Measurements from ENCODE around the gene OBI1. TPM values are rescaled to one million over a fixed set of nuclear protein-coding genes. Genes with fewer than 3 reads are reported as not detected.
A peak's percentile ranks its signal among the peaks of the same experiment; 100 is the strongest.

OBI1 gene
- total RNA-seq, 3 donors from 2014 or later, result 5.2 to 8.1 (median 5.9) TPM

GRCh38 chr13:78598116-78598781 is 60.7 kb downstream of the OBI1 start:
- H3K36me3 ChIP-seq (ENCODE audit: low read depth), result no peaks in the 10 kb centered on the region
- H3K9me3 ChIP-seq, result no peaks in the 10 kb centered on the region
- no peak overlapping the region for H3K4me3 ChIP-seq
- H3K4me1 ChIP-seq (ENCODE audit: low read depth), result peaks cover 18% of the 10 kb centered on the region
- no peak for TF ChIP-seq CTCF (IDR thresholded peaks at IDR 0.05)
- no peak for ATAC-seq
- intact Hi-C loops (cut with DNase I, micrococcal nuclease), result no loop called here
- DNase-seq, result no peak

- TF ChIP-seq CTCF (IDR thresholded peaks at IDR 0.05), result no peak
- DNase-seq, result no peak
- Histone ChIP-seq H3K9me3 (no peaks in the 10 kb centered on the region), H3K36me3 (ENCODE audit: low read depth) (no peaks in the 10 kb centered on the region), H3K4me3 (no peak overlapping the region), H3K4me1 (ENCODE audit: low read depth) (peaks cover 11% of the 10 kb centered on the region)
- intact Hi-C loops (cut with DNase I, micrococcal nuclease), result no loop called here
- ATAC-seq, result no peak
These were observed 61.4 kb downstream of the OBI1 start for GRCh38 chr13:78597602-78597932.

- intact Hi-C loops (cut with DNase I, micrococcal nuclease), result no loop called here
- peaks cover 11% of the 10 kb centered on the region for H3K4me1 ChIP-seq (ENCODE audit: low read depth)
- H3K4me3 ChIP-seq, result no peak overlapping the region
- DNase-seq (no peak), ATAC-seq (no peak)
- TF ChIP-seq CTCF (IDR thresholded peaks at IDR 0.05), result no peak
- H3K36me3 ChIP-seq (ENCODE audit: low read depth), result no peaks in the 10 kb centered on the region
- H3K9me3 ChIP-seq, result no peaks in the 10 kb centered on the region
These were observed 62.0 kb downstream of the OBI1 start for GRCh38 chr13:78596736-78597601.

- H3K4me3 ChIP-seq, result no peak overlapping the region
- ATAC-seq (no peak), DNase-seq (no peak)
- H3K9me3 ChIP-seq, result no peaks in the 10 kb centered on the region
- H3K36me3 ChIP-seq (ENCODE audit: low read depth), result no peaks in the 10 kb centered on the region
- no peak for TF ChIP-seq CTCF (IDR thresholded peaks at IDR 0.05)
- intact Hi-C loops (cut with DNase I, micrococcal nuclease), result no loop called here
- H3K4me1 ChIP-seq (ENCODE audit: low read depth), result peaks cover 8% of the 10 kb centered on the region
These were observed 62.6 kb downstream of the OBI1 start for GRCh38 chr13:78596399-78596735.

- no peak for TF ChIP-seq CTCF (IDR thresholded peaks at IDR 0.05)
- peak; percentile 40 for ATAC-seq
- Histone ChIP-seq H3K4me3 (no peak overlapping the region), H3K4me1 (ENCODE audit: low read depth) (peaks cover 6% of the 10 kb centered on the region), H3K9me3 (no peaks in the 10 kb centered on the region), H3K36me3 (ENCODE audit: low read depth) (no peaks in the 10 kb centered on the region)
- intact Hi-C loops (cut with DNase I, micrococcal nuclease), result no loop called here
- no peak for DNase-seq
These were observed 63.2 kb downstream of the OBI1 start for GRCh38 chr13:78595495-78596398.
